GM19324 (cell line): ENCODE results near the gene DSP.

ENCODE experiments used
- ATAC-seq: cut with Tn5 transposase; IDR thresholded peaks from one replicate; pipeline ENCODE4 v1.9.1; 2021; ENCODE audit warnings: mild to moderate bottlenecking, moderate library complexity; ENCODE audit not compliant: unreplicated experiment, low FRiP score

DSP gene

GRCh38 chr6:7559651-7560385 lies 18.3 kb downstream of the DSP start:
- ATAC-seq = no peak

DNA sequence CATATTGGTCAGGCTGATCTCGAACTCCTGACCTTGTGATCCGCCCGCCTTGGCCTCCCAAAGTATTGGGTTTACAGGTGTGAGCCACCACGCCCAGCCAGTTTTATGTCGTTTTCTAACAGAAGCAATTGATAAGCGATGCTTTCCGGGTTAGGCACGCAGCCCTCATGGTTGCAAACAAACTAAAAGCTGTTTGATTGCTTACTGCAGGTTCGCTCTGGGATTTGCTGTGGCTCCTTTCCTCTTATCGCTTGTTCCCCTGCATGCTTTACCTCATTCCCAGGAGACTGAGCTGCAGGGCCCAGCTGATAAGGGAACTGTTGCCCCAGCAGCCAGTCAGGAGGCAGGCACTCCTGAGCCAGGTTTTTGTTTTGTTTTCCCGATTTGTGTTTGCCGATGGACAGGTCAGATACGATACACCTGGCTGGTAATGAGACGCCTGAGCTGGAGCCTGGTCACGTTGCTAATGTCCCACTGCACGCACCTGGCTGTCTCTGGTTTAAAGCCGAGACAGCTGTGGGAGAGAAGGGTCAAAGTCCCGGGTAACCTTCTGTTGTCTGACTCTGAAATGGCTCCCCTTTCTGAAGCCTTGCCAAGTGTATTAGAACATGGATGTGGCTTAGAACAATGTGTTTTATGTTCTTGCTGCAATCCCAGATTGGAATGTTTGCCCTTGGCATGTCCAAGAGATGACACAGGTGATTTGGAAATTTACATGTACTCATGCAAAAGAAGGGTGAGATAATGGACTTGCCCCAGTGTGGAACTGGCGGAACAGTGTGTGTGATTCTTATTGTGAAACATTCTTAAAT lies 19.9 kb downstream of the DSP start:
- no peak for ATAC-seq

DNA sequence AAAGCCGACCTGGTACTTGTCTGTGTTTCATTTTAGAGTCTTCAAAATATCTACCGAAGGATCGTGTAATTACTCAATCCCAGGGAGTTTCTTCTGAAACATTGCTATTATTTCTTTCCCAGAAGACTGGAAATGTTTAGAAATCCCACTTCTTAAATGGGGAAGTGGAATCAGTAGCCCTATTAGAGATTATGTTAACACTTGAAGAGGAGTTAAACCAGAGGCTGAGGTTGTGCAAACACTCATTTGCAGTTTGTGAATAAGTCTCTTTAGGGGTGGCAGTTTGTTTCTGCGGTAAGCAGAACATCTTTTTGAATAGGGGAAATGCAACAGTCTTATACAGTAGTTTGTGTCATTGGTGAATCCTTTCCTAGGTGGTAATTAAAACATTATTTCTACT lies 21.3 kb downstream of the DSP start:
- no peak for ATAC-seq

GRCh38 chr6:7566107-7566506 lies 24.6 kb downstream of the DSP start:
- no peak for ATAC-seq

DNA sequence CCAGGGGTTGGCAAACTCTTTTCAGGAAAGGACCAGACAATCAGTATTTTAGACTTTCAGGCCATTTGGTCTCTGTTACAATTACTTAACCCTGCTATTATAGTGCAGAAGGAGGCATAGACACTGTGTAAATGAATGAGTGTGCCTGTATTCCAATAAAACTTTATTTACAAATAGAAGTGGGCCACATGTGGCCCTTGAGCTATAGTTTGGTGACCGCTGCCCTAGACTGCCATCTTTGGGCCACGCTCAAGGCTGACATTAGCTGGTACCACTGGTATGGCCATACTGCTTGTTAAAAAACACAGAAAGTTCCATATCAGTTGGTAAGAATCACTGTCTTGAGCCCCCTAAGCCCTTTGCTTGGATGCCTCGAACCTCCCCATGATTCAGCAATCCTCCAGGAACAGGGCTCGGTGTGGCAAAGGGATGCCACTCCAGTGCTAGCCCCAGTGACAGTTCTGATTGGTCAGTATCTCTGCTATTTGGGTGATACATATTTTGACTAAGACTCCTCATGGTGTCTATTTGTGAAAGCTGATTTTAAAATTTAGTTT lies 25.2 kb downstream of the DSP start:
- ATAC-seq = no peak

- ATAC-seq = no peak
These were observed 26.6 kb downstream of the DSP start for GRCh38 chr6:7568021-7568420.

GRCh38 chr6:7569082-7569481 lies 27.6 kb downstream of the DSP start:
- no peak for ATAC-seq

- ATAC-seq = no peak
These were observed 30.9 kb downstream of the DSP start for GRCh38 chr6:7572213-7572943.

DNA sequence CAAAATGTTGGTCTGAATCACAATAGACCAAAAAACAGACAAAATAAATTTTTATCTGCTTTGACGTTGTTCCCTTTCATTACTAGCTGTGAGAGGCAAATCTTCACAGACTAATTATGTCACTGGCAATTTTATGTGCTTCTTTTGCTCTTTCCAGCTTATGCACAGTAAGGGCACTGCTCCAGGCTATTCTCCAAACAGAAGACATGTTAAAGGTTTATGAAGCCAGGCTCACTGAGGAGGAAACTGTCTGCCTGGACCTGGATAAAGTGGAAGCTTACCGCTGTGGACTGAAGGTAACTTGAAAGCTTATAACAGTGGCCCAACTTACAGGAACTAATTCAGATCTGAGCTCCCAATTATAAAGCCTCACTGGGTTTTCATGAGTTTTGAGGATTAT lies 33.0 kb downstream of the DSP start:
- ATAC-seq = no peak

DNA sequence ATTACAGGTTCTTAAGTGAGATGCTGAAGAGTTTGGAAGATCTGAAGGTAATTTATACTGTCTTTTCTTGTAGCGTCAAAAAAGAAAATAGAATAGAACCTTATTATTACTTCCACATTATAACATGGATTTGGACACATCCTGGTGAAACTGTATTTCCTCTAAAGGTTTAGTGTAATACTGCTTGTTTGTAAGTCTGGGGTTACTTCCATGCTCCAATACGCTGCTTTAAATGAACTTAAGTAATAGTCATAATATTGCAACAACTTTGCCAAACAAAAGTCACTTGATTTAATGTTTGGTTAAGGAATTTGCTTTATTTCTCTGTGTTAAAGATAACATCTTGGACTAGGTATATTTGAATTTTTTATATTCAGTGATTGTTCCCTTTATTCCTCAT lies 37.0 kb downstream of the DSP start:
- ATAC-seq = no peak

DNA sequence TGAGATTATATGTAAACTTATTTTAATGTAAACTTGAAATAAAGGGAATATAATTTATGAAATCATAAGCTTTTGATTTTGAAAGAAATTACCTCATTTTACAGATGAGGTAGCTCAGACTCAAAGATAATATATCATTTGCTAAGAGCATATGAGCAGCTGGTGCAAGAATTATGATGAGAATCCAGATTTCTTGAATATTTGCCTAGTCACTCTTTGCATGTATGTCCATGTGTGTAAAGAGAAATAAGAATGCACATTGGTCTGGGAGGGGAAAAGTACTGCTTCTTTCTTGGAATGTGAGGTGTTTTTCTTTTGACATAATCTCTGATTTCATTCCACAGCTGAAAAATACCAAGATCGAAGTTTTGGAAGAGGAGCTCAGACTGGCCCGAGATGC lies 37.5 kb downstream of the DSP start:
- ATAC-seq = no peak

GRCh38 chr6:7579851-7580250 lies 38.4 kb downstream of the DSP start:
- no peak for ATAC-seq

- no peak for ATAC-seq
These were observed 39.1 kb downstream of the DSP start for GRCh38 chr6:7580537-7580926.

DNA sequence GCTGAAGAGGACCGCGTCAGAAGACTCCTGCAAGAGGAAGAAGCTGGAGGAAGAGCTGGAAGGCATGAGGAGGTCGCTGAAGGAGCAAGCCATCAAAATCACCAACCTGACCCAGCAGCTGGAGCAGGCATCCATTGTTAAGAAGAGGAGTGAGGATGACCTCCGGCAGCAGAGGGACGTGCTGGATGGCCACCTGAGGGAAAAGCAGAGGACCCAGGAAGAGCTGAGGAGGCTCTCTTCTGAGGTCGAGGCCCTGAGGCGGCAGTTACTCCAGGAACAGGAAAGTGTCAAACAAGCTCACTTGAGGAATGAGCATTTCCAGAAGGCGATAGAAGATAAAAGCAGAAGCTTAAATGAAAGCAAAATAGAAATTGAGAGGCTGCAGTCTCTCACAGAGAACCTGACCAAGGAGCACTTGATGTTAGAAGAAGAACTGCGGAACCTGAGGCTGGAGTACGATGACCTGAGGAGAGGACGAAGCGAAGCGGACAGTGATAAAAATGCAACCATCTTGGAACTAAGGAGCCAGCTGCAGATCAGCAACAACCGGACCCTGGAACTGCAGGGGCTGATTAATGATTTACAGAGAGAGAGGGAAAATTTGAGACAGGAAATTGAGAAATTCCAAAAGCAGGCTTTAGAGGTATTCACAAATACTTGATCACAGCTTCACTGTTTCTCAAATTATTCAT lies 39.6 kb downstream of the DSP start:
- ATAC-seq = no peak

- no peak for ATAC-seq
These were observed 43.9 kb downstream of the DSP start for GRCh38 chr6:7585287-7585930.

GRCh38 chr6:7587631-7588100 lies 46.2 kb downstream of the DSP start:
- ATAC-seq = no peak

DNA sequence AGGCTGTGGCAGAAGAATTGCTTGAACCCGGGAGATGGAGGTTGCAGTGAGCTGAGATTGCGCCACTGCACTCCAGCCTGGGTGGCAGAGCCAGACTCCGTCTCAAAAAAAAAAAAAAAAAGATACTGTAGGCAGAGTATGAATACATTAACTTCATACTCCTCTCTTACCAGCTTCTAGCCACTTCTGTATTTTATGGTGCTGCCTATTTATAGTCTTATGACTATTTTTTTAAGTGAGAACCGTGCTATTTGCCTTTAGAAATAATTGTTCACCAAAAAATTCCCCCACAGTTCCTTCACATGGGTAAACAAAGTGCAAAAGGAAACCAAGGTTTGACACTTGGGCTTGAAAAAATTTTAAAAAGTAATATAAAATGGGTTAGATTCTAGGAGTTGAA lies 47.0 kb downstream of the DSP start:
- ATAC-seq = no peak

- no peak for ATAC-seq
These were observed 47.8 kb downstream of the DSP start for GRCh38 chr6:7589221-7589620.

DNA sequence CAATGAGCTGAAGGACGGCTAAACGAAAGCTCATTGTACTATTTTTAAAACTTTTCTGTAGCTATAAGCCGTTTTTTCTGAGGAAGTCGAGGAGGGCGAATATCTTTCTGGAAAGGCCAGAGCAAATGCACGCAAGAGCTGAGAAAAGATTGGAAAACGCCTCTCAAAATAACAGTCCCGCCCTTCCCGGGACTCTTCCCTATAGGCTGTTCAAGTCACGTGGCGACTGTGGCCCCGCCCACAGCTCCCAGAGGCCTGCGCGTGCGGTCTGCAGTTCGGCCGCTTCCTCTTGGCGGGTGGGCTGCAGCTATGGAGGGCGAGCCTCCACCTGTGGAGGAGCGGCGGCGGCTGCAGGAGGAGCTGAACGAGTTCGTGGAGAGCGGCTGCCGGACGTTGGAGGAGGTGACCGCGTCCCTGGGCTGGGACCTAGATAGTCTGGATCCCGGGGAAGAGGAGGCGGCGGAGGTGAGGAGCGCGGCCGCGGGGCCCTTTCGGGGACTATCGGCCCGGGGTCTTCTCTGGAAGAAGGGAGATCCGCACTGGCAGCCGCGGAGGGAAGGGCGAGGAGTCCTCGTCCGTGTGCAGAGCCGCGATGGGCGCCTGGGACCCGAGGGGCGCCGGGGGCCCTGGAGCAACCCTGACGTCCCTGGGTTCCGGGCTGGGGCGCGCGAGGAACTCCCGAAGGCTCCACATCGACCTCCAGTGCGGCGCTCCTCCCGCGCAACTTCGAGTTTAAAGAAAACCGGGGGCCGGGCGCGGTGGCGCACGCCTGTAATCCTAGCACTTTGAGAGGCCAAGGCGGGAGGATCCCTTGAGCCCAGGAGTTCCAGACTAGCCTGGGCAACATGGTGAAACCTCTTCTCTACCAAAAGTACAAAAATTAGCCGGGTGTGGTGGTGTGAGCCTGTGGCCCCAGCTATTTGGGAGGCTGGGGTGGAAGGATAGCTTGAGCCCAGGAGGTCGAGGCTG lies 48.8 kb downstream of the DSP start, which contains the start of gene SNRNP48:
SNRNP48 (plus strand) TSS at position 250 of the 969 bp plus-strand sequence; CDS start at position 310, 60 bp downstream.
- ATAC-seq = peak; percentile 100
